ENCODE results near the gene TRIM41.

Gene TRIM41

DNA sequence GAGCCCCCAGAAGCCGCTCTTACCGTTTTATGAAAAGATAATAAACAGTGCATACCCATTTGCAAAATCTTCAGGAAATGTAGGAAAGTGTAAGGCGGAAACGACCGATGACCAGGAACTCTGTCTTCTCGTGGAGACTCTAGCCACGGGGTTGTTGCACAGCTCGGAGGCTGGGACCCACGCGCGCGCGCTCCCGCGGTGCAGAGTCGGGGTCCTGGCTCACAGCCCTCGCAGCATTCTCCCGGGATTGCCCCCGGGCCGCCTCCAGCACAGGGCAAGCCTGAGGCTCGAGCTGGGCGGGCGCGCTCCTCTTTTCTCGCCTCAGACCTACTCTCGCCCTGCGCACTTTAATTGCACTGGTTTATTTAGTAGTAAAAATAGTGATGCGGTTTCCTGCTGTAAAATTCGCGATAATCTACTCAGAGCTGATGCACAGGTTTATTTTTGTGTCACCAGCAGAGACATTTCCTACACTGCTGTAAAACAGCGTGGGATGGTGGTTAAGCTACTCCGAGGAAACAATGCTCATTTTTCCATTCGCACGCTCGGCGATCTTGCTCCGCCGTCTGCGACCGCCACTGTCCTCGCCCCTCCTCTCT is 33.6 kb upstream of the TRIM41 start:
- DNase-seq (ENCODE audit: low read depth), result peak; percentile 53

DNA sequence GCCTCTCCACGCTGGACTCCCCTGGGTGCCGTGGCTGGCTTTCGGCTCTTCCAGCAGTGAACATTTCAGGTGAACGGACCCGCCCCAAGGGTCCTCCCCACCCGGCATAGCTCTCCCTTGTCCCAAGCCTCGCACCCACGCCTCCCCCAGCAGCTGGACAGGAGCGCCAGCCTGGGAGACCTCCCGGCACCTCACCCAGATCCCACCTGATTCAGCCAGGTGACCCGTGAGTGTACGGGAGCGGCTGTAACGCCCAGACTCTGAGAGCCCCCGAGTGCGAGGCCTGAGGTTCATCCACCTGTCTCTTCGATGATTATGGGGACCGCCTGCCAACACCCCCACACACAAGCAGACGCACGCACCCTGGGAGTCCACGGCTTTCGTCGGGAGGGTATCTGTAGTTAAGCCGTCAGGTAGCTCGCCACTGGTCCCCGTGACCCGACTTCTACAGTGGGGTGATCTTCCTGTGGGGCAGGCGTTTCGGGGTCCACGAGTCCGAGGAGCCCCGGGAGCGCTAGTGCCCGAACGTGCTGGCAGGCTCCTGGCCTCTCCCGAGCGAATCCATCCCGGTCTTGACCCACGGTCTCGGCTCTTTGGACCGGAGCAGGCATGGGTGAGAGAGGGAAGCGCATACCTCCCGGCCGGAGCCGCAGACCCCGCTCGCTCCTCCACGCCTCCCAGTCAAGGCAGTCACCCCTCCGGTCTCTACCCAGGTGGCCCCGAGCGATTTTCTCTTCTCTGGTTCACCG is 32.9 kb upstream of the TRIM41 start:
- H3K4me3 ChIP-seq (replicated peaks; ENCODE audit: low read depth, low read length), result peak overlapping the region; percentile 82
- no peak for DNase-seq (ENCODE audit: low read depth)
- TF ChIP-seq, protein P1, sequence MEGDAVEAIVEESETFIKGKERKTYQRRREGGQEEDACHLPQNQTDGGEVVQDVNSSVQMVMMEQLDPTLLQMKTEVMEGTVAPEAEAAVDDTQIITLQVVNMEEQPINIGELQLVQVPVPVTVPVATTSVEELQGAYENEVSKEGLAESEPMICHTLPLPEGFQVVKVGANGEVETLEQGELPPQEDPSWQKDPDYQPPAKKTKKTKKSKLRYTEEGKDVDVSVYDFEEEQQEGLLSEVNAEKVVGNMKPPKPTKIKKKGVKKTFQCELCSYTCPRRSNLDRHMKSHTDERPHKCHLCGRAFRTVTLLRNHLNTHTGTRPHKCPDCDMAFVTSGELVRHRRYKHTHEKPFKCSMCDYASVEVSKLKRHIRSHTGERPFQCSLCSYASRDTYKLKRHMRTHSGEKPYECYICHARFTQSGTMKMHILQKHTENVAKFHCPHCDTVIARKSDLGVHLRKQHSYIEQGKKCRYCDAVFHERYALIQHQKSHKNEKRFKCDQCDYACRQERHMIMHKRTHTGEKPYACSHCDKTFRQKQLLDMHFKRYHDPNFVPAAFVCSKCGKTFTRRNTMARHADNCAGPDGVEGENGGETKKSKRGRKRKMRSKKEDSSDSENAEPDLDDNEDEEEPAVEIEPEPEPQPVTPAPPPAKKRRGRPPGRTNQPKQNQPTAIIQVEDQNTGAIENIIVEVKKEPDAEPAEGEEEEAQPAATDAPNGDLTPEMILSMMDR (IDR thresholded peaks at IDR 0.05; ENCODE audit: low read length, missing control alignments), result no peak

More for the DNA sequence above, 33.6 kb upstream of the TRIM41 start:
- TF ChIP-seq, protein P1 (IDR thresholded peaks at IDR 0.05; ENCODE audit: low read length, missing control alignments), result no peak
- H3K4me3 ChIP-seq (replicated peaks; ENCODE audit: low read depth, low read length), result peak overlapping the region; percentile 82

DNA sequence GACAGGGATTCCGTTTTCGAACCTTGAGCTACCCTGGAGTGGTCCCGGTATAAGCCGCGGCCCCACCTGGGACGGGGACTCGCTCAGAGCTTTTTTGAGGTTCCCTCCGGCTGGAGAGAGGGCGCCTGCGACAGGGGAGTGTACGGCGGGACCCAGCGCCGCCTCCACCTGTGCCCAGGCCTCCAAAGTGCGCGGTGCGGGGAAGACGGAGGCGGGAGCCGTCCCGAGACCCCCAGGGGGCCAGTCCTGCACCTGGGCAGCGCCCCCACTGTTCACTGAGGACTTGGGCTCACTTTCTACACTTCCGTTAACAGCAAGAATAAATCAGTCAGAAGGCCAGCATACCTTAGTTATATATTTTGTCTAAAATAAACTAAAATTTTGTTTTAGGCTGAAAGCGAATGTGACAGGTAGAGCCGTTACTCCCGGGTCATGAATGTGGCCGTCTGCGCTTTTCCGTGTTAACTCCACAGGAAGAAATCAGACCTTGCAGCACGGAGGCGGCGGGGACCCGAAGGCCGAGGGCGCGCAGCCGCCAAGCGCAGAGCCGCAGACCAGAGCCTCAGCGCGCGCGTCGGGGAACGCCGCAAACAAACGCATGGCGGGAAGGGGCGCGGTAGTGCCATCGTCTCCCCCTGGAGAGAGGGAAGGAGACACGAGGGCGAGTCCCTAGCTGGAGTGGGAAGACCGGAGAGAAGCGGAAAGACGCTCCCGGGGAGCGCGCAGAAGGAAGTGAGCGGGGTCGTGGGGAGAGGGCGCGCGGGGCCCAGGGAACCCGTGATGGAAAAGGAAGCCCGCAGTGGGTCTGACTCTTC is 32.2 kb upstream of the TRIM41 start:
- peak; percentile 46 for DNase-seq (ENCODE audit: low read depth)
- peak overlapping the region; percentile 82 for H3K4me3 ChIP-seq (replicated peaks; ENCODE audit: low read depth, low read length)
- TF ChIP-seq, protein P1 (IDR thresholded peaks at IDR 0.05; ENCODE audit: low read length, missing control alignments), result peak; percentile 12

DNA sequence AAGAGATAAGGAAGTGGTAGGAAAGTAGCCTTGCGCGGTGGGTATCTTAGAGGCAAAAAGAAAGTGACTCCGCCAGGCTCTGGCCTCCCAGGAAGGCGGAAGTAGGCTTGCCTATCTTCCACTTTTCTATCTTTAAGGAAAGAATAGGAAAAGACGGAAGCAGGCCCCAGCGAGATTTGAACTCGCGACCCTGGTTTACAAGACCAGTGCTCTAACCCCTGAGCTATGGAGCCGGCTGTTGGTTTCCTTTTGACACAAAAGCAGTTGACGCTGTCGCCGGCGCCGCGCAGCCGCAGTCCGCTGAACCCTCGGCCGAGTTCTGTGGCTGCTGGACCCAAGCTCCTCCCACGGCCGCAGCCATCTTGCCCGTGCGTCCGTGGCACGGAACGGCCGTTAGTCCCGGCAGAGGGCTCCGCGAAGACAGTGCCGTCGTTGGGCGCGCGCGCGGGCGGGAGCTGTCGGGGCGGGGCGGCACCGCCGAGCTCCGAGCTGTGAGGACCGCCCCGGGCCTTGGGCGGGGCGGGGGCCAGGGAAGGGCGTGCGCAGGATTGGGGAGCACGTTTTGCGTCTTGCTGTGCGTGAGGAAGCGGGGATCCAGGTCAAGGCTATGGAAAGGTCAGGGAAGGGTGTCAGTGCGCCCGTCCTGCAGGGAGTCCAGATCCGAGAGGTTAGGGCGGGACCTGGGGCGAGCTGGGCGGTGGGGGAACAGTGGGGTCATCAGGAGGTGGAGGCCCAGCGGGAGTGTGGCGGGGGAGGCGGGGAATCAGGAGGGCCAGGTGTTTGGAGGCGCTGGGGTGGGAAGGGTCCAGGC is 31.4 kb upstream of the TRIM41 start:
- TF ChIP-seq, protein P1 (IDR thresholded peaks at IDR 0.05; ENCODE audit: low read length, missing control alignments), result no peak
- H3K4me3 ChIP-seq (replicated peaks; ENCODE audit: low read depth, low read length), result peak overlapping the region; percentile 82
- DNase-seq (ENCODE audit: low read depth), result peak; percentile 96

DNA sequence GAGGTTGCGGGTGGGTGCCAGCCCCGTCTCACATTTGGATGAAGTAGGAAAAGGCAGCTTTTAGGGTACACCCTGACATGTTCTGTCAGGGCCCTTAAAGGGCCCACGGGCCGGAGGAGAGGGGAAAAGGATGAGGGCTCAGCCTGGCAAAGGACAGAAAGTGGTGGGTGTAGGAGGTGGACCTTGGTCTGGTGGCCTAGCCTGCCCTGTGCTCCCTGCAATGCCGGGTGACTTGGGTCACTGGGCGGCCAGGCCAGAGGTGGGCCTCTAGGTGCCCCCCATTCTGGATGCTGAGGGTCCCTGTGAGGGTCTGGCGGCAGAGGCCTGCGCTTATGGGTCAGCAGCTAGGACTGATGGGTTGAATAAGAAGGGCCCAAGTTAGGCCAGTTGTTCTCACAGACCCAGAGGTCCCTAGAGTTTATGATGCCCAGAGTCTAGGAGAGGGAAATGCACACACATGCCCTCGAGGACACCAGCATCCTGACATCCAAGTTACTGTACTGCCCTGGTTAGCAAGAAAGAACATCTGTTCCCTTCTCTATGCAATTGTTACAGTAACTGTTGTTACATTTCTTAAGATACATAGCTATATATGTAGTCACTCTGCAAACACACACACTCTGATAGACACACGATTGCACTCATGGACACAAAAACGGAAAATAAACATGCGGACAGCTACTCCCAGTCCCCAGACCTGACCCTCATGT is 30.6 kb upstream of the TRIM41 start:
- TF ChIP-seq, protein P1 (IDR thresholded peaks at IDR 0.05; ENCODE audit: low read length, missing control alignments), result no peak
- peak overlapping the region; percentile 82 for H3K4me3 ChIP-seq (replicated peaks; ENCODE audit: low read depth, low read length)
- no peak for DNase-seq (ENCODE audit: low read depth)

DNA sequence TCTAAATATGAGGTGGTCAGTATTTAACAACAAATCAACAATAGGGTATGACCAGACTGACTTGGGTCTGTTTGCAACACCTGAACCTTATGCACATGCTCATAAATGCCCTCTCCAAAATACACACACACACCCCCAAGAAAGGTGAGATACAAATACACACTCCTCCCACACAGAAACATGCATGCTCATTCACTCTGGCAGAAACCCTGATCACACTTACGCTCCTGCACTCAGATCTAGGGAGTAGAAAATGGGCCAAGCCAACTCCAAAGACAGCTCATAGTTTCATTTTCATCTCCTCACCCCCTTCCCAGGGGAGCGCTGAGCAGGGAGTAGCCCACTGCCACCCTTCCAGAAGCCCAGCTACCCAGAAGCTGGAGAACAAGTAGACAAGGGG is 29.4 kb upstream of the TRIM41 start:
- no peak overlapping the region for H3K4me3 ChIP-seq (replicated peaks; ENCODE audit: low read depth, low read length)
- DNase-seq (ENCODE audit: low read depth), result no peak
- TF ChIP-seq, protein P1 (IDR thresholded peaks at IDR 0.05; ENCODE audit: low read length, missing control alignments), result no peak

Measured in fibroblast of pulmonary artery (primary cell).